SK-N-SH (cell line): ENCODE results near the gene TMEM94. TPM values are rescaled to one million over a fixed set of nuclear protein-coding genes. Genes with fewer than 3 reads are reported as not detected.

Experiments used
- CTCF ChIA-PET: fragments of 300-600, 350-600 bp; formaldehyde crosslinking; extraction: SDS; loops from one replicate; lab custom pipeline; 2021; lab: Yijun Ruan, JAX
- POLR2A ChIA-PET: fragments of 350-600 bp; sonication (Branson Sonifier 250); formaldehyde crosslinking; extraction: SDS; loops from one replicate; lab custom pipeline; 2020; ENCODE audit warnings: antibody characterized with exemption, inconsistent platforms; lab: Yijun Ruan, JAX
- DNase-seq: peaks from one replicate; pipeline ENCODE4 v3.0.0; 2012
- H2AFZ ChIP-seq: fragments of 200-600 bp; sonication (generic); 2 replicates; pipeline ENCODE4 v1.8.1; 2016; ENCODE audit warnings: antibody characterized with exemption, mild to moderate bottlenecking, low read depth
- H3F3A ChIP-seq: fragments of 200-600 bp; sonication (generic); replicated peaks from 2 replicates; pipeline ENCODE3; 2016; ENCODE audit warnings: antibody characterized with exemption, mild to moderate bottlenecking; ENCODE audit not compliant: insufficient read depth
- H3K27ac ChIP-seq, 2 experiments: fragments of 200-500 bp in 1 of 2; fragments of 200-600 bp in 1 of 2; sonication (Bioruptor generic) in 1 of 2; sonication (generic), shearing (Covaris generic) in 1 of 2; 2 replicates each; pipeline versions ENCODE4 v1.5.1 to v1.6.1; 2014 to 2016; ENCODE audit warnings: low read depth in 2 of 2, inconsistent platforms in 1 of 2, low read length in 1 of 2, mild to moderate bottlenecking in 1 of 2, mixed read lengths in 1 of 2
- H3K27me3 ChIP-seq: fragments of 200-600 bp; sonication (generic), shearing (Covaris generic); 2 replicates; pipeline ENCODE4 v1.6.1; 2016; ENCODE audit warnings: mixed run types; ENCODE audit not compliant: insufficient read depth
- H3K36me3 ChIP-seq, 2 experiments: fragments of 200-500 bp in 1 of 2; fragments of 200-600 bp in 1 of 2; sonication (Bioruptor generic) in 1 of 2; sonication (generic) in 1 of 2; replicated peaks in 1 of 2; 2 replicates each; pipeline versions ENCODE3 to v1.5.1; 2014 to 2016; ENCODE audit warnings: low read length in 1 of 2, mild to moderate bottlenecking in 1 of 2; ENCODE audit not compliant: insufficient read depth in 2 of 2, control insufficient read depth in 1 of 2
- H3K4me1 ChIP-seq, 2 experiments: fragments of 200-500 bp in 1 of 2; fragments of 200-600 bp in 1 of 2; sonication (Bioruptor generic) in 1 of 2; sonication (generic), shearing (Covaris generic) in 1 of 2; 2 replicates each; pipeline versions ENCODE4 v1.5.1 to v1.6.1; 2014 to 2016; ENCODE audit warnings: low read depth in 1 of 2, low read length in 1 of 2, mixed run types in 1 of 2; ENCODE audit not compliant: insufficient read depth in 2 of 2, control insufficient read depth in 1 of 2
- H3K4me2 ChIP-seq: fragments of 200-600 bp; sonication (generic), shearing (Covaris generic); 2 replicates; pipeline ENCODE4 v1.6.1; 2017; ENCODE audit warnings: mixed run types
- H3K4me3 ChIP-seq, 2 experiments: fragments of 200-500 bp in 1 of 2; fragments of 200-600 bp in 1 of 2; sonication (Bioruptor generic) in 1 of 2; sonication (generic), shearing (Covaris generic) in 1 of 2; 2 replicates each; pipeline versions ENCODE4 v1.5.1 to v1.8.1; 2014 to 2016; ENCODE audit warnings: low read depth in 2 of 2, inconsistent platforms in 1 of 2, low read length in 1 of 2, mild to moderate bottlenecking in 1 of 2, mixed read lengths in 1 of 2, moderate library complexity in 1 of 2
- H3K79me2 ChIP-seq: fragments of 200-600 bp; sonication (generic); 2 replicates; pipeline ENCODE4 v1.8.1; 2017; ENCODE audit warnings: mild to moderate bottlenecking; ENCODE audit not compliant: insufficient read depth
- H3K9ac ChIP-seq: fragments of 200-600 bp; sonication (generic); 2 replicates; pipeline ENCODE4 v1.6.1; 2017; ENCODE audit warnings: mixed run types
- H3K9me2 ChIP-seq: fragments of 200-600 bp; sonication (generic); 2 replicates; pipeline ENCODE4 v1.6.1; 2017; ENCODE audit warnings: mixed run types
- H3K9me3 ChIP-seq: fragments of 200-600 bp; sonication (generic); 2 replicates; pipeline ENCODE4 v1.6.1; 2017; ENCODE audit warnings: mixed run types, mild to moderate bottlenecking, moderate library complexity
- H4K20me1 ChIP-seq: fragments of 200-600 bp; sonication (generic); 2 replicates; pipeline ENCODE4 v1.6.1; 2017; ENCODE audit warnings: mild to moderate bottlenecking, mixed run types; ENCODE audit not compliant: insufficient read depth
- CHD2 ChIP-seq: fragments of 150-350 bp; IDR thresholded peaks from 2 replicates; pipeline ENCODE4 v1.6.1; 2018; ENCODE audit warnings: low read length; ENCODE audit not compliant: partially characterized antibody
- EP300 ChIP-seq, 2 experiments: IDR thresholded peaks; 2 replicates each; pipeline versions ENCODE4 v1.4.0 to v1.6.1; 2012; ENCODE audit warnings: borderline replicate concordance in 1 of 2, low read depth in 1 of 2, low read length in 1 of 2
- FOXM1 ChIP-seq: IDR thresholded peaks from 2 replicates; pipeline ENCODE4 v1.4.0; 2012; ENCODE audit warnings: low read depth, mild to moderate bottlenecking
- MEF2A ChIP-seq: IDR thresholded peaks from 2 replicates; pipeline ENCODE4 v1.4.0; 2012; ENCODE audit warnings: low read depth, borderline replicate concordance
- NRF1 ChIP-seq: IDR thresholded peaks from 2 replicates; pipeline ENCODE4 v1.6.1; 2012; ENCODE audit warnings: low read depth, mild to moderate bottlenecking, low read length
- RFX5 ChIP-seq: IDR thresholded peaks from 2 replicates; pipeline ENCODE4 v1.6.1; 2012; ENCODE audit warnings: mild to moderate bottlenecking, improper control_type of control experiment, low read length
- RXRA ChIP-seq: IDR thresholded peaks from 2 replicates; pipeline ENCODE4 v1.4.0; 2012; ENCODE audit warnings: low read depth, mild to moderate bottlenecking, borderline replicate concordance
- SMC3 ChIP-seq: IDR thresholded peaks from 2 replicates; pipeline ENCODE4 v1.6.1; 2012; ENCODE audit warnings: low read depth, low read length, improper control_type of control experiment
- TAF1 ChIP-seq: IDR thresholded peaks from 2 replicates; pipeline ENCODE4 v1.6.1; 2012; ENCODE audit warnings: low read depth, mild to moderate bottlenecking, low read length, moderate library complexity, borderline replicate concordance
- TCF12 ChIP-seq: IDR thresholded peaks from 2 replicates; pipeline ENCODE4 v1.4.0; 2012
- YY1 ChIP-seq: IDR thresholded peaks from 2 replicates; pipeline ENCODE4 v1.4.0; 2012; ENCODE audit warnings: low read depth, mild to moderate bottlenecking
- WGBS: methylation state at CpG from one replicate; pipeline ENCODE4 v1.1.6; 2017; ENCODE audit warnings: low lambda C conversion rate; 5-methylcytosine and 5-hydroxymethylcytosine counted together
- polyA plus RNA-seq, 3 experiments: library from polyadenylated mRNA; depleted of rRNA; stranded (reverse); fragments of >200 nt; gene quantifications; 2 replicates each; pipeline ENCODE4 v1.2.3, GENCODE V29; 2012
- small RNA-seq, 7 experiments: library from RNA; depleted of rRNA; stranded (forward); fragments of <200 nt; gene quantifications; one replicate each; pipeline ENCODE3, GENCODE V24; 2012
- TF ChIP-seq, protein P1 (sequence below): fragments of 200-600 bp; sonication (generic); IDR thresholded peaks from 2 replicates; pipeline ENCODE4 v1.6.1; 2017; ENCODE audit warnings: antibody characterized with exemption, mild to moderate bottlenecking, moderate library complexity
- TF ChIP-seq, protein P2 (sequence below): IDR thresholded peaks from 2 replicates; pipeline ENCODE4; 2012
- TF ChIP-seq, protein P3 (sequence below): IDR thresholded peaks from 2 replicates; pipeline ENCODE4 v1.4.0; 2012; ENCODE audit warnings: low read depth, borderline replicate concordance
- TF ChIP-seq, protein P4 (sequence below): IDR thresholded peaks from 2 replicates; pipeline ENCODE4 v1.4.0; 2012; ENCODE audit warnings: low read depth, borderline replicate concordance
- TF ChIP-seq, protein P5 (sequence below): IDR thresholded peaks from 2 replicates; pipeline ENCODE4 v1.4.0; 2012; ENCODE audit warnings: low read depth

TMEM94 gene
- polyA plus RNA-seq, 1 of the 3 experiments (the other 2 are of a cell fraction): 89.9 TPM

DNA sequence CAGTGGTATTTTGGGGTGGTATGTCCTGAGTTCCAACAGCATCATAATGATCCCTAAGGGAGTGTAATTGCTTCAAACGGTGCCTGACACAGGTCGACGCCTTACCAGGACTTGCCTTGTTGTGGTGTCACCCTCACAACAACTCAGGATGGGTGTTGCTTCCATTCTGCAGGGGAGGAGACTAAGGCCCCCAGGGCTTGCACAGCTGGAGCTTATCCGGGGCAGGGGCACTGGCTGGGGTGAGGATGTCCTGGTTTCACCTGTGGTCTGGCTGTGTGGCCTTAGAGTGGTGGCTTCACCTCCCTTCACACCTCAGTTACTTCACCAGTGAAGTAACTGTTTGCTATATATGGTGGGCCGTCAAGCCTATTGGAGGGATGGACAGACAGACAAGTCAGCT is 92.4 kb downstream of the TMEM94 start:
- POLR2A ChIA-PET: no interaction called here
- TF ChIP-seq FOXM1: no peak
- TF ChIP-seq YY1: no peak
- TF ChIP-seq, protein P1, sequence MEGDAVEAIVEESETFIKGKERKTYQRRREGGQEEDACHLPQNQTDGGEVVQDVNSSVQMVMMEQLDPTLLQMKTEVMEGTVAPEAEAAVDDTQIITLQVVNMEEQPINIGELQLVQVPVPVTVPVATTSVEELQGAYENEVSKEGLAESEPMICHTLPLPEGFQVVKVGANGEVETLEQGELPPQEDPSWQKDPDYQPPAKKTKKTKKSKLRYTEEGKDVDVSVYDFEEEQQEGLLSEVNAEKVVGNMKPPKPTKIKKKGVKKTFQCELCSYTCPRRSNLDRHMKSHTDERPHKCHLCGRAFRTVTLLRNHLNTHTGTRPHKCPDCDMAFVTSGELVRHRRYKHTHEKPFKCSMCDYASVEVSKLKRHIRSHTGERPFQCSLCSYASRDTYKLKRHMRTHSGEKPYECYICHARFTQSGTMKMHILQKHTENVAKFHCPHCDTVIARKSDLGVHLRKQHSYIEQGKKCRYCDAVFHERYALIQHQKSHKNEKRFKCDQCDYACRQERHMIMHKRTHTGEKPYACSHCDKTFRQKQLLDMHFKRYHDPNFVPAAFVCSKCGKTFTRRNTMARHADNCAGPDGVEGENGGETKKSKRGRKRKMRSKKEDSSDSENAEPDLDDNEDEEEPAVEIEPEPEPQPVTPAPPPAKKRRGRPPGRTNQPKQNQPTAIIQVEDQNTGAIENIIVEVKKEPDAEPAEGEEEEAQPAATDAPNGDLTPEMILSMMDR: no peak
- no peak for TF ChIP-seq SMC3
- TF ChIP-seq RXRA: no peak
- TF ChIP-seq EP300 (IDR thresholded peaks at IDR 0.05; ENCODE audit: borderline replicate concordance in 1 of 2, low read depth in 1 of 2, low read length in 1 of 2): no peak
- TF ChIP-seq TAF1: no peak
- TF ChIP-seq, protein P2, sequence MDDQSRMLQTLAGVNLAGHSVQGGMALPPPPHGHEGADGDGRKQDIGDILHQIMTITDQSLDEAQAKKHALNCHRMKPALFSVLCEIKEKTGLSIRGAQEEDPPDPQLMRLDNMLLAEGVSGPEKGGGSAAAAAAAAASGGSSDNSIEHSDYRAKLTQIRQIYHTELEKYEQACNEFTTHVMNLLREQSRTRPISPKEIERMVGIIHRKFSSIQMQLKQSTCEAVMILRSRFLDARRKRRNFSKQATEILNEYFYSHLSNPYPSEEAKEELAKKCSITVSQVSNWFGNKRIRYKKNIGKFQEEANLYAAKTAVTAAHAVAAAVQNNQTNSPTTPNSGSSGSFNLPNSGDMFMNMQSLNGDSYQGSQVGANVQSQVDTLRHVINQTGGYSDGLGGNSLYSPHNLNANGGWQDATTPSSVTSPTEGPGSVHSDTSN: no peak
- TF ChIP-seq RFX5: no peak
- TF ChIP-seq CHD2: no peak
- TF ChIP-seq, protein P3, sequence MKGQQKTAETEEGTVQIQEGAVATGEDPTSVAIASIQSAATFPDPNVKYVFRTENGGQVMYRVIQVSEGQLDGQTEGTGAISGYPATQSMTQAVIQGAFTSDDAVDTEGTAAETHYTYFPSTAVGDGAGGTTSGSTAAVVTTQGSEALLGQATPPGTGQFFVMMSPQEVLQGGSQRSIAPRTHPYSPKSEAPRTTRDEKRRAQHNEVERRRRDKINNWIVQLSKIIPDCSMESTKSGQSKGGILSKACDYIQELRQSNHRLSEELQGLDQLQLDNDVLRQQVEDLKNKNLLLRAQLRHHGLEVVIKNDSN: no peak
- TF ChIP-seq, protein P4, sequence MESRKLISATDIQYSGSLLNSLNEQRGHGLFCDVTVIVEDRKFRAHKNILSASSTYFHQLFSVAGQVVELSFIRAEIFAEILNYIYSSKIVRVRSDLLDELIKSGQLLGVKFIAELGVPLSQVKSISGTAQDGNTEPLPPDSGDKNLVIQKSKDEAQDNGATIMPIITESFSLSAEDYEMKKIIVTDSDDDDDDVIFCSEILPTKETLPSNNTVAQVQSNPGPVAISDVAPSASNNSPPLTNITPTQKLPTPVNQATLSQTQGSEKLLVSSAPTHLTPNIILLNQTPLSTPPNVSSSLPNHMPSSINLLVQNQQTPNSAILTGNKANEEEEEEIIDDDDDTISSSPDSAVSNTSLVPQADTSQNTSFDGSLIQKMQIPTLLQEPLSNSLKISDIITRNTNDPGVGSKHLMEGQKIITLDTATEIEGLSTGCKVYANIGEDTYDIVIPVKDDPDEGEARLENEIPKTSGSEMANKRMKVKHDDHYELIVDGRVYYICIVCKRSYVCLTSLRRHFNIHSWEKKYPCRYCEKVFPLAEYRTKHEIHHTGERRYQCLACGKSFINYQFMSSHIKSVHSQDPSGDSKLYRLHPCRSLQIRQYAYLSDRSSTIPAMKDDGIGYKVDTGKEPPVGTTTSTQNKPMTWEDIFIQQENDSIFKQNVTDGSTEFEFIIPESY: no peak
- TF ChIP-seq MEF2A: no peak
- TF ChIP-seq TCF12: no peak
- TF ChIP-seq, protein P5, sequence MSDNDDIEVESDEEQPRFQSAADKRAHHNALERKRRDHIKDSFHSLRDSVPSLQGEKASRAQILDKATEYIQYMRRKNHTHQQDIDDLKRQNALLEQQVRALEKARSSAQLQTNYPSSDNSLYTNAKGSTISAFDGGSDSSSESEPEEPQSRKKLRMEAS: no peak
- TF ChIP-seq NRF1: no peak

More for the DNA sequence above, 92.4 kb downstream of the TMEM94 start:
- CTCF ChIA-PET: no interaction called here
- Histone ChIP-seq H3K27ac (no peak overlapping the region), H3K4me1 (no peaks in the 10 kb centered on the region; a peak in 1 of 4 replicates), H4K20me1 (no peaks in the 10 kb centered on the region), H3K9me2 (no peaks in the 10 kb centered on the region), H3F3A (no peaks in the 10 kb centered on the region), H3K9me3 (no peaks in the 10 kb centered on the region), H2AFZ (no peak overlapping the region), H3K27me3 (no peaks in the 10 kb centered on the region), H3K4me3 (no peak overlapping the region), H3K36me3 (no peaks in the 10 kb centered on the region), H3K4me2 (no peak overlapping the region), H3K79me2 (no peaks in the 10 kb centered on the region), H3K9ac (no peak overlapping the region)
- no peak for DNase-seq
- WGBS: 74% methylated on average over 5 of the region's 5 CpGs

Small RNAs within 50 kb of the gene (small RNA-seq; reads per million reads assigned to genes)
- gene RF00019 (0 reads per million in 7 experiments), gene RNU6-938P (0 to 1.1 (median 0) reads per million in 7 experiments)

Other genes with a start within 250 kb of the TMEM94 start
- gene GGA3, start 195.0 kb upstream of the TMEM94 start, polyA plus RNA-seq (2012; rRNA removed): 42.5 and 43.7 TPM in 2 replicates
- gene MRPS7, start 194.8 kb upstream of the TMEM94 start, polyA plus RNA-seq (2012; rRNA removed): 82.8 and 90.4 TPM in 2 replicates
- 65.4 and 70.0 TPM in 2 replicates for gene MIF4GD, start 185.4 kb upstream of the TMEM94 start, polyA plus RNA-seq (2012; rRNA removed)
- gene SLC25A19, start 167.2 kb upstream of the TMEM94 start, polyA plus RNA-seq (2012; rRNA removed): 11.7 and 13.2 TPM in 2 replicates
- gene GRB2, start 51.0 kb upstream of the TMEM94 start, polyA plus RNA-seq (2012; rRNA removed): 81.6 and 89.6 TPM in 2 replicates
- gene CASKIN2, start 58.9 kb downstream of the TMEM94 start, polyA plus RNA-seq (2012; rRNA removed): 5.2 and 6.5 TPM in 2 replicates
- 29.8 and 37.7 TPM in 2 replicates for gene TSEN54, start 59.9 kb downstream of the TMEM94 start, polyA plus RNA-seq (2012; rRNA removed)
- gene LLGL2, start 69.1 kb downstream of the TMEM94 start, polyA plus RNA-seq (2012; rRNA removed): 4.4 and 6.7 TPM in 2 replicates
- 9.7 and 10.3 TPM in 2 replicates for gene MYO15B, start 131.2 kb downstream of the TMEM94 start, polyA plus RNA-seq (2012; rRNA removed)
- 0.02 TPM in 1 of 2 replicates, not detected in the other for gene SMIM5, start 176.8 kb downstream of the TMEM94 start, polyA plus RNA-seq (2012; rRNA removed)
- gene RECQL5, start 210.5 kb downstream of the TMEM94 start, polyA plus RNA-seq (2012; rRNA removed): 22.5 and 25.3 TPM in 2 replicates
- gene SAP30BP, start 210.7 kb downstream of the TMEM94 start, polyA plus RNA-seq (2012; rRNA removed): 145 and 158 TPM in 2 replicates